DMS53 treated with DMSO at 0.1 percent for 48 hours (cell line): ENCODE data around the gene PIK3R1.

Source experiments
- DNase-seq: peaks from one replicate; lab custom pipeline; 2025; ENCODE audit not compliant: unreplicated experiment; lab: John Stamatoyannopoulos, UW

PIK3R1 gene

GRCh38 chr5:68290260-68290674, 74.7 kb downstream of the PIK3R1 start:
- no peak for DNase-seq

- DNase-seq, result no peak
Observed at GRCh38 chr5:68290847-68291246, 75.3 kb downstream of the PIK3R1 start.

GRCh38 chr5:68292316-68292715, 76.8 kb downstream of the PIK3R1 start:
- DNase-seq, result no peak

- DNase-seq, result no peak
Observed at GRCh38 chr5:68295772-68296171, 80.2 kb downstream of the PIK3R1 start.

- no peak for DNase-seq
Observed at GRCh38 chr5:68296895-68297294, 81.3 kb downstream of the PIK3R1 start.

GRCh38 chr5:68297656-68298055, 82.1 kb downstream of the PIK3R1 start:
- no peak for DNase-seq

- DNase-seq, result no peak
Observed at GRCh38 chr5:68298479-68298878, 82.9 kb downstream of the PIK3R1 start.

- DNase-seq, result no peak
Observed at GRCh38 chr5:68299105-68299504, 83.5 kb downstream of the PIK3R1 start.

- DNase-seq, result no peak
Observed at GRCh38 chr5:68299575-68299974, 84.0 kb downstream of the PIK3R1 start.

GRCh38 chr5:68303038-68303738, 87.6 kb downstream of the PIK3R1 start:
- DNase-seq, result no peak

- DNase-seq, result no peak
Observed at GRCh38 chr5:68303754-68304420, 88.3 kb downstream of the PIK3R1 start.

- DNase-seq, result no peak
Observed at GRCh38 chr5:68304421-68305052, 89.0 kb downstream of the PIK3R1 start.

GRCh38 chr5:68305223-68305870, 89.8 kb downstream of the PIK3R1 start:
- DNase-seq, result no peak

GRCh38 chr5:68306361-68307014, 90.9 kb downstream of the PIK3R1 start:
- DNase-seq, result no peak

GRCh38 chr5:68313336-68313735, 97.8 kb downstream of the PIK3R1 start:
- no peak for DNase-seq

- no peak for DNase-seq
Observed at GRCh38 chr5:68314465-68314864, 98.9 kb downstream of the PIK3R1 start.

- DNase-seq, result no peak
Observed at GRCh38 chr5:68315679-68316271, 100.2 kb downstream of the PIK3R1 start.

GRCh38 chr5:68316469-68316868, 100.9 kb downstream of the PIK3R1 start:
- DNase-seq, result no peak

GRCh38 chr5:68317646-68318045, 102.1 kb downstream of the PIK3R1 start:
- DNase-seq, result no peak

GRCh38 chr5:68318955-68319705, 103.6 kb downstream of the PIK3R1 start:
- DNase-seq, result no peak
